Panc1 (cell line): ENCODE results near the gene ATP10A. TPM values are rescaled to one million over a fixed set of nuclear protein-coding genes. Genes with fewer than 3 reads are reported as not detected.

Experiments used
- ATAC-seq: fragments of 200-7000 bp; cut with Tn5 transposase; 2 replicates; pipeline ENCODE4 v1.9.1; 2020; ENCODE audit warnings: mild to moderate bottlenecking, moderate library complexity
- BruUV-seq: library from RNA; stranded (reverse); fragments of 400-500 nt; replicated peaks from 2 replicates; lab custom pipeline; 2021; lab: Mats Ljungman, UMichigan
- CTCF ChIA-PET: fragments of 300-600 bp; sonication (Branson Sonifier 250); formaldehyde crosslinking; loops from one replicate; lab custom pipeline; 2022; ENCODE audit warnings: antibody characterized with exemption; lab: Charles Lee
- POLR2A ChIA-PET: fragments of 300-600 bp; sonication (Branson Sonifier 250); formaldehyde crosslinking; loops from one replicate; lab custom pipeline; 2022; ENCODE audit warnings: antibody characterized with exemption; lab: Charles Lee
- DNase-seq: peaks from one replicate; pipeline ENCODE4 v3.0.0-alpha.2; 2010; ENCODE audit warnings: low read depth, low spot score
- H3K27ac ChIP-seq: 2 replicates; pipeline ENCODE4 v1.5.1; 2011; ENCODE audit warnings: mild to moderate bottlenecking, low read length, inconsistent platforms
- H3K27me3 ChIP-seq: fragments of 200-500 bp; sonication (Bioruptor generic); 2 replicates; pipeline ENCODE4 v1.6.0; 2014; ENCODE audit warnings: low read length, inconsistent platforms; ENCODE audit not compliant: control insufficient read depth, insufficient read depth
- H3K36me3 ChIP-seq: fragments of 200-500 bp; sonication (Bioruptor generic); 2 replicates; pipeline ENCODE4 v1.5.1; 2014; ENCODE audit warnings: inconsistent platforms, mild to moderate bottlenecking, low read length, moderate library complexity; ENCODE audit not compliant: control insufficient read depth, insufficient read depth
- H3K4me1 ChIP-seq: 2 replicates; pipeline ENCODE4 v1.5.1; 2011; ENCODE audit warnings: inconsistent platforms, mild to moderate bottlenecking, low read length, moderate library complexity; ENCODE audit not compliant: control insufficient read depth, insufficient read depth
- H3K4me3 ChIP-seq, 2 experiments: 2 replicates each; pipeline ENCODE4 v1.5.1; 2011 to 2012; ENCODE audit warnings: low read depth in 2 of 2, low read length in 2 of 2, mild to moderate bottlenecking in 2 of 2, inconsistent platforms in 1 of 2, moderate library complexity in 1 of 2
- H3K9me3 ChIP-seq: fragments of 200-500 bp; sonication (Bioruptor generic); 2 replicates; pipeline ENCODE4 v1.5.1; 2014; ENCODE audit warnings: low read depth, mild to moderate bottlenecking, inconsistent platforms, low read length, moderate library complexity; ENCODE audit not compliant: control insufficient read depth, insufficient read depth
- CTCF ChIP-seq: fragments of 450-650 bp; IDR thresholded peaks from 2 replicates; pipeline ENCODE4 v1.5.1; 2017; ENCODE audit warnings: mild to moderate bottlenecking
- POLR2AphosphoS5 ChIP-seq: IDR thresholded peaks from 2 replicates; pipeline ENCODE4 v1.6.1; 2012; ENCODE audit warnings: mild to moderate bottlenecking, low read depth, low read length, moderate library complexity
- REST ChIP-seq, 2 experiments: IDR thresholded peaks; 2 replicates each; pipeline ENCODE4 v1.6.1; 2011 to 2012; ENCODE audit warnings: low read depth in 2 of 2, control low read depth in 1 of 2, low read length in 1 of 2, mild to moderate bottlenecking in 1 of 2, moderate library complexity in 1 of 2; ENCODE audit not compliant: insufficient read depth in 1 of 2
- SIN3A ChIP-seq: IDR thresholded peaks from 2 replicates; pipeline ENCODE4 v1.6.1; 2012; ENCODE audit warnings: low read depth, mild to moderate bottlenecking, low read length, moderate library complexity, borderline replicate concordance; ENCODE audit not compliant: insufficient read depth
- TCF7L2 ChIP-seq: IDR thresholded peaks from 2 replicates; pipeline ENCODE4 v1.6.1; 2011; ENCODE audit warnings: mild to moderate bottlenecking, low read depth, low read length, inconsistent platforms
- in situ Hi-C: cut with HindIII; loops from 2 replicates; pipeline ENCODE4 v1.10.0; 2016; ENCODE audit warnings: low sequenced_read_pairs, low pct_unique_long_range_greater_than_20kb
- intact Hi-C: fragments of 100-400 bp; cut with micrococcal nuclease; formaldehyde crosslinking; loops from one replicate; pipeline ENCODE4 v1.10.0; 2022; ENCODE audit not compliant: unreplicated experiment
- total RNA-seq: library from RNA; stranded (reverse); gene quantifications from one replicate; pipeline ENCODE4 v1.2.1, GENCODE V29; 2021; ENCODE audit not compliant: unreplicated experiment

The ATP10A gene
- total RNA-seq, 1 experiment from 2014 or later = 0.31 TPM

GRCh38 chr15:25812845-25813244 is 50.3 kb downstream of the ATP10A start:
- in situ Hi-C loops = no loop called here
- no peak for ATAC-seq
- Histone ChIP-seq H3K27ac (no peak overlapping the region), H3K36me3 (no peaks in the 10 kb centered on the region), H3K4me3 (no peak overlapping the region), H3K4me1 (no peaks in the 10 kb centered on the region), H3K9me3 (no peaks in the 10 kb centered on the region), H3K27me3 (no peaks in the 10 kb centered on the region)
- no TSS peak for BruUV-seq
- ChIA-PET CTCF (no interaction called here), POLR2A (no interaction called here)
- TF ChIP-seq CTCF (no peak), POLR2AphosphoS5 (no peak), SIN3A (no peak), REST (IDR thresholded peaks at IDR 0.05; ENCODE audit: insufficient read depth in 1 of 2, low read depth in 2 of 2, low read length in 1 of 2) (no peak), TCF7L2 (no peak)
- intact Hi-C loops = no loop called here
- DNase-seq = no peak

GRCh38 chr15:25812073-25812472 is 51.1 kb downstream of the ATP10A start:
- H3K9me3 ChIP-seq = no peaks in the 10 kb centered on the region
- no peaks in the 10 kb centered on the region for H3K36me3 ChIP-seq
- DNase-seq (no peak), ATAC-seq (no peak)
- no peaks in the 10 kb centered on the region for H3K27me3 ChIP-seq
- CTCF ChIA-PET = no interaction called here
- no peak overlapping the region for H3K27ac ChIP-seq
- intact Hi-C loops = no loop called here
- POLR2A ChIA-PET = no interaction called here
- no TSS peak for BruUV-seq
- in situ Hi-C loops = no loop called here
- H3K4me1 ChIP-seq = no peaks in the 10 kb centered on the region
- H3K4me3 ChIP-seq = no peak overlapping the region
- no peak for TF ChIP-seq POLR2AphosphoS5
- no peak for TF ChIP-seq REST (IDR thresholded peaks at IDR 0.05; ENCODE audit: insufficient read depth in 1 of 2, low read depth in 2 of 2, low read length in 1 of 2)
- TF ChIP-seq SIN3A = no peak
- no peak for TF ChIP-seq CTCF
- TF ChIP-seq TCF7L2 = no peak
